Esophagus muscularis mucosa (tissue), 3 donors: ENCODE results near the gene TRIM50.

Source experiments
- POLR2A ChIP-seq: fragments of 450-650 bp; IDR thresholded peaks from one replicate; pipeline ENCODE4 v1.6.1; 2017; ENCODE audit warnings: antibody characterized with exemption, moderate library complexity, mild to moderate bottlenecking, low read depth
- POLR2AphosphoS5 ChIP-seq, 2 donors: sonication (generic); formaldehyde crosslinking; IDR thresholded peaks; one replicate each; pipeline ENCODE4 v1.6.1; 2017; ENCODE audit warnings: antibody characterized with exemption in 2 of 2
- TF ChIP-seq, protein P1 (sequence below), 3 experiments: fragments of 200-600 bp in 2 of 3; fragments of 450-650 bp in 1 of 3; sonication (generic) in 2 of 3; IDR thresholded peaks; one replicate each; pipeline ENCODE4 v1.5.1; 2017 to 2019; ENCODE audit warnings: antibody characterized with exemption in 3 of 3, mild to moderate bottlenecking in 2 of 3, moderate library complexity in 1 of 3

DNA sequence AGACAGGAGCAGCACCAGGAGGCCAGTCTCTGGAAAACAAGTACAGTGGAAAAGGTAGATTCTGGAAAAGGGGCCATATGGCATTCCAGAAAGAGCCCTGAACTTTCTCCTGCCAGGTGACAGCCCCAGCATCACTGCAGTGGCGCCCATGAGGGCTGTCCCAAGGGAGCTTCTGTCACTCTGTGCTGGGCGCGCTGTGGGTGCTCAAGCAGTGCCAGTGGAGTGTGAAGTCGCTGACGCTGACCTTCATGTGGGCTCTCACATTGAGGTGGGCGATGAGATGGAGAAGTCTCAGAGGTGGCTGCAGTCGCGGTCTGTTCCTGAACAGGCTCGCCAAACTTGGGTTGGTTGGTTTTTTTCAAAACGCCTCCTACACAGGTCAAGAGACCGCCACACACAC is 38.2 kb upstream of the TRIM50 start:
- TF ChIP-seq, protein P1, sequence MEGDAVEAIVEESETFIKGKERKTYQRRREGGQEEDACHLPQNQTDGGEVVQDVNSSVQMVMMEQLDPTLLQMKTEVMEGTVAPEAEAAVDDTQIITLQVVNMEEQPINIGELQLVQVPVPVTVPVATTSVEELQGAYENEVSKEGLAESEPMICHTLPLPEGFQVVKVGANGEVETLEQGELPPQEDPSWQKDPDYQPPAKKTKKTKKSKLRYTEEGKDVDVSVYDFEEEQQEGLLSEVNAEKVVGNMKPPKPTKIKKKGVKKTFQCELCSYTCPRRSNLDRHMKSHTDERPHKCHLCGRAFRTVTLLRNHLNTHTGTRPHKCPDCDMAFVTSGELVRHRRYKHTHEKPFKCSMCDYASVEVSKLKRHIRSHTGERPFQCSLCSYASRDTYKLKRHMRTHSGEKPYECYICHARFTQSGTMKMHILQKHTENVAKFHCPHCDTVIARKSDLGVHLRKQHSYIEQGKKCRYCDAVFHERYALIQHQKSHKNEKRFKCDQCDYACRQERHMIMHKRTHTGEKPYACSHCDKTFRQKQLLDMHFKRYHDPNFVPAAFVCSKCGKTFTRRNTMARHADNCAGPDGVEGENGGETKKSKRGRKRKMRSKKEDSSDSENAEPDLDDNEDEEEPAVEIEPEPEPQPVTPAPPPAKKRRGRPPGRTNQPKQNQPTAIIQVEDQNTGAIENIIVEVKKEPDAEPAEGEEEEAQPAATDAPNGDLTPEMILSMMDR (IDR thresholded peaks at IDR 0.05), result no peak
- TF ChIP-seq POLR2AphosphoS5 (IDR thresholded peaks at IDR 0.05) (no peak), POLR2A (no peak)
